Peyer's patch (tissue), 4 donors: ENCODE measurements around the gene ZMYM5.

Experiments used
- CTCF ChIP-seq, 6 experiments: fragments of 450-650 bp in 4 of 6; fragments of 200-600 bp in 2 of 6; sonication (generic) in 1 of 6; IDR thresholded peaks; one replicate each; pipeline ENCODE4 v1.5.1; 2017 to 2019; ENCODE audit warnings: antibody characterized with exemption in 6 of 6, mild to moderate bottlenecking in 3 of 6, moderate library complexity in 1 of 6
- POLR2A ChIP-seq, 2 donors: fragments of 450-650 bp; IDR thresholded peaks; one replicate each; pipeline ENCODE4 v1.5.1; 2017; ENCODE audit warnings: antibody characterized with exemption in 2 of 2, mild to moderate bottlenecking in 2 of 2, moderate library complexity in 2 of 2

GRCh38 chr13:19836472-19836871 is 27.0 kb downstream of the ZMYM5 start:
- TF ChIP-seq POLR2A (IDR thresholded peaks at IDR 0.05), result no peak
- TF ChIP-seq CTCF (IDR thresholded peaks at IDR 0.05), result no peak
